ENCODE measurements around the gene CCR5AS.

- TF ChIP-seq ZNF274 (IDR thresholded peaks at IDR 0.05; ENCODE audit: low read depth, low read length) (no peak), YY1 (IDR thresholded peaks at IDR 0.05; ENCODE audit: insufficient read depth, insufficient read length) (no peak), SUZ12 (IDR thresholded peaks at IDR 0.05; ENCODE audit: extremely low read depth, insufficient read depth, insufficient read length) (no peak)
Observed at GRCh38 chr3:46361408-46362283, 45.2 kb downstream of the CCR5AS start.
